WTC11 (cell line): ENCODE data around the gene HIPK2. TPM values are rescaled to one million over a fixed set of nuclear protein-coding genes. Genes with fewer than 3 reads are reported as not detected.

Source experiments
- ATAC-seq: fragments of 200-7000 bp; cut with Tn5 transposase; 2 replicates; pipeline ENCODE4 v1.10.0; 2021; ENCODE audit warnings: mild to moderate bottlenecking, moderate library complexity
- CTCF ChIA-PET: fragments of 300-600 bp; sonication (Branson Sonifier 250); formaldehyde crosslinking; loops from one replicate; lab custom pipeline; 2021; ENCODE audit warnings: antibody characterized with exemption; lab: Charles Lee
- POLR2A ChIA-PET: fragments of 350-600 bp; sonication (Branson Sonifier 250); formaldehyde crosslinking; loops from one replicate; lab custom pipeline; 2021; ENCODE audit warnings: antibody characterized with exemption; lab: Charles Lee
- DNase-seq: peaks from one replicate; pipeline ENCODE4 v3.0.0; 2021; ENCODE audit warnings: low spot score
- H3K27ac Mint-ChIP-seq: 2 replicates; pipeline ENCODE4 v1.8.0; 2021; ENCODE audit warnings: mixed read lengths
- H3K27me3 Mint-ChIP-seq: 2 replicates; pipeline ENCODE4 v1.8.0; 2021; ENCODE audit warnings: low read depth, mild to moderate bottlenecking, moderate library complexity, mixed read lengths
- H3K36me3 Mint-ChIP-seq: 2 replicates; pipeline ENCODE4 v1.8.0; 2021; ENCODE audit warnings: mixed read lengths
- H3K4me1 Mint-ChIP-seq: 2 replicates; pipeline ENCODE4 v1.8.0; 2022; ENCODE audit warnings: mixed read lengths
- H3K4me3 Mint-ChIP-seq: 2 replicates; pipeline ENCODE4 v1.8.0; 2021; ENCODE audit warnings: mild to moderate bottlenecking, moderate library complexity, mixed read lengths
- H3K9me3 Mint-ChIP-seq: 2 replicates; pipeline ENCODE4 v1.8.0; 2021; ENCODE audit warnings: mixed read lengths
- CDX4 ChIP-seq: fragments of 250-450 bp; sonication (Bioruptor Pico); IDR thresholded peaks from 2 replicates; pipeline ENCODE4 v1.9.0; 2021; ENCODE audit warnings: moderate library complexity, mild to moderate bottlenecking, inconsistent platforms, borderline replicate concordance
- E2F1 ChIP-seq: sonication (generic); formaldehyde crosslinking; IDR thresholded peaks from 2 replicates; pipeline ENCODE4 v1.8.0; 2022; ENCODE audit warnings: mild to moderate bottlenecking, missing genetic modification reagents
- ERG ChIP-seq: fragments of 250-450 bp; sonication (Bioruptor Pico); IDR thresholded peaks from 2 replicates; pipeline ENCODE4 v1.8.0; 2021; ENCODE audit warnings: mild to moderate bottlenecking
- ESRRA ChIP-seq: sonication (generic); formaldehyde crosslinking; IDR thresholded peaks from 2 replicates; pipeline ENCODE4 v1.8.1; 2022; ENCODE audit warnings: mild to moderate bottlenecking, missing genetic modification reagents, borderline replicate concordance
- HMGA2 ChIP-seq: fragments of 250-450 bp; sonication (Bioruptor Pico); IDR thresholded peaks from 2 replicates; pipeline ENCODE4 v1.4.0; 2021; ENCODE audit warnings: mild to moderate bottlenecking, moderate library complexity
- IRF1 ChIP-seq: sonication (generic); formaldehyde crosslinking; IDR thresholded peaks from 2 replicates; pipeline ENCODE4 v1.8.0; 2023; ENCODE audit warnings: missing genetic modification reagents
- JAZF1 ChIP-seq: fragments of 250-450 bp; sonication (Bioruptor Pico); IDR thresholded peaks from 2 replicates; pipeline ENCODE4 v1.9.0; 2021; ENCODE audit warnings: moderate library complexity, mild to moderate bottlenecking, inconsistent platforms
- MXD4 ChIP-seq: fragments of 250-450 bp; sonication (Bioruptor Pico); IDR thresholded peaks from 2 replicates; pipeline ENCODE4 v1.8.0; 2021; ENCODE audit warnings: mild to moderate bottlenecking, moderate library complexity, borderline replicate concordance
- MYBL2 ChIP-seq: sonication (generic); formaldehyde crosslinking; IDR thresholded peaks from 2 replicates; pipeline ENCODE4 v1.8.1; 2023; ENCODE audit warnings: mild to moderate bottlenecking, moderate library complexity, missing genetic modification reagents
- NFE2L1 ChIP-seq: sonication (generic); formaldehyde crosslinking; IDR thresholded peaks from 2 replicates; pipeline ENCODE4 v1.8.1; 2023; ENCODE audit warnings: missing genetic modification reagents
- NFYB ChIP-seq: sonication (generic); formaldehyde crosslinking; conservative IDR thresholded peaks from 2 replicates; pipeline ENCODE4 v1.8.0; 2022; ENCODE audit warnings: low read depth, missing genetic modification reagents
- NR1H2 ChIP-seq: sonication (generic); formaldehyde crosslinking; IDR thresholded peaks from 2 replicates; pipeline ENCODE4 v1.9.0; 2021; ENCODE audit warnings: mild to moderate bottlenecking, moderate library complexity, missing genetic modification reagents
- PRDM15 ChIP-seq: sonication (generic); formaldehyde crosslinking; IDR thresholded peaks from 2 replicates; pipeline ENCODE4 v1.8.0; 2022; ENCODE audit warnings: missing genetic modification reagents
- PRRX2 ChIP-seq: fragments of 250-450 bp; sonication (Bioruptor Pico); IDR thresholded peaks from 2 replicates; pipeline ENCODE4 v1.8.0; 2021; ENCODE audit warnings: mild to moderate bottlenecking
- RELA ChIP-seq: sonication (generic); formaldehyde crosslinking; IDR thresholded peaks from 2 replicates; pipeline ENCODE4 v1.8.1; 2022; ENCODE audit warnings: missing genetic modification reagents, mild to moderate bottlenecking, borderline replicate concordance
- SP1 ChIP-seq: sonication (generic); formaldehyde crosslinking; conservative IDR thresholded peaks from 2 replicates; pipeline ENCODE4 v1.8.1; 2022; ENCODE audit warnings: missing genetic modification reagents
- TCF7 ChIP-seq: sonication (generic); formaldehyde crosslinking; IDR thresholded peaks from 2 replicates; pipeline ENCODE4 v1.8.0; 2022; ENCODE audit warnings: mild to moderate bottlenecking, low read depth, missing genetic modification reagents, moderate library complexity
- ZBTB43 ChIP-seq: sonication (generic); formaldehyde crosslinking; IDR thresholded peaks from 2 replicates; pipeline ENCODE4 v1.8.1; 2023; ENCODE audit warnings: mild to moderate bottlenecking, missing genetic modification reagents
- ZNF121 ChIP-seq: sonication (generic); formaldehyde crosslinking; IDR thresholded peaks from 2 replicates; pipeline ENCODE4 v1.8.0; 2023; ENCODE audit warnings: missing genetic modification reagents
- ZNF263 ChIP-seq: sonication (generic); formaldehyde crosslinking; IDR thresholded peaks from 2 replicates; pipeline ENCODE4 v1.8.1; 2022; ENCODE audit warnings: low read depth, mild to moderate bottlenecking, moderate library complexity, missing genetic modification reagents
- ZNF281 ChIP-seq: sonication (generic); formaldehyde crosslinking; IDR thresholded peaks from 2 replicates; pipeline ENCODE4 v1.8.0; 2023; ENCODE audit warnings: mild to moderate bottlenecking, missing genetic modification reagents
- ZNF423 ChIP-seq: fragments of 250-450 bp; sonication (Bioruptor Pico); IDR thresholded peaks from 2 replicates; pipeline ENCODE4 v2.1.2; 2022; ENCODE audit warnings: mild to moderate bottlenecking, moderate library complexity
- ZNF671 ChIP-seq: fragments of 250-450 bp; sonication (Bioruptor Pico); IDR thresholded peaks from 2 replicates; pipeline ENCODE4 v1.8.0; 2021; ENCODE audit warnings: mild to moderate bottlenecking
- ZSCAN18 ChIP-seq: fragments of 250-450 bp; sonication (Bioruptor Pico); IDR thresholded peaks from 2 replicates; pipeline ENCODE4 v2.1.2; 2022; ENCODE audit warnings: mild to moderate bottlenecking, moderate library complexity
- total RNA-seq: library from RNA; stranded (reverse); gene quantifications from 3 replicates; pipeline ENCODE4 v1.2.3, GENCODE V29; 2021

HIPK2 gene
- total RNA-seq, 1 experiment from 2014 or later = 25.3 TPM

GRCh38 chr7:139640681-139641080, 137.1 kb downstream of the HIPK2 start:
- Mint-ChIP-seq H3K27me3 (no peaks in the 10 kb centered on the region), H3K9me3 (peaks cover 4% of the 10 kb centered on the region; the same call in 1 of the 2 replicates), H3K4me3 (no peak overlapping the region), H3K36me3 (no peaks in the 10 kb centered on the region), H3K27ac (no peak overlapping the region), H3K4me1 (peaks cover 6% of the 10 kb centered on the region)
- ATAC-seq = no peak
- CTCF ChIA-PET = interaction anchor here (1.0 kb wide), 1 partner anchor 365 kb away, joined by 4 read pairs; no protein-coding TSS in a partner anchor
- POLR2A ChIA-PET = interaction anchor here (0.6 kb wide), 1 partner anchor 1055 kb away, joined by 6 read pairs; no protein-coding TSS in a partner anchor
- no peak for TF ChIP-seq MYBL2 (CRISPR knock-in tag)
- TF ChIP-seq TCF7 (CRISPR knock-in tag) = no peak
- no peak for TF ChIP-seq ZNF121
- TF ChIP-seq E2F1 (CRISPR knock-in tag) = no peak
- no peak for TF ChIP-seq MXD4 (CRISPR knock-in tag)
- no peak for TF ChIP-seq ZNF671
- TF ChIP-seq PRDM15 = no peak
- TF ChIP-seq NR1H2 (CRISPR knock-in tag) = no peak
- no peak for TF ChIP-seq JAZF1 (CRISPR knock-in tag)
- TF ChIP-seq CDX4 (CRISPR knock-in tag) = no peak
- TF ChIP-seq ERG (CRISPR knock-in tag) = no peak
- no peak for TF ChIP-seq IRF1 (CRISPR knock-in tag)
- DNase-seq = no peak

GRCh38 chr7:139639563-139639962, 138.2 kb downstream of the HIPK2 start:
- Mint-ChIP-seq H3K36me3 (no peaks in the 10 kb centered on the region), H3K27ac (no peak overlapping the region), H3K4me3 (no peak overlapping the region)
- TF ChIP-seq MYBL2 (CRISPR knock-in tag) (no peak), NFE2L1 (CRISPR knock-in tag) (no peak), SP1 (no peak), ZNF263 (CRISPR knock-in tag) (no peak), ZBTB43 (CRISPR knock-in tag) (no peak), RELA (CRISPR knock-in tag) (no peak), HMGA2 (no peak), ESRRA (no peak), JAZF1 (CRISPR knock-in tag) (no peak), ZNF423 (no peak), PRRX2 (no peak), ZSCAN18 (CRISPR knock-in tag) (no peak), NFYB (CRISPR knock-in tag) (no peak), ZNF281 (CRISPR knock-in tag) (no peak)

More at GRCh38 chr7:139639563-139639962, 138.2 kb downstream of the HIPK2 start:
- Mint-ChIP-seq H3K27me3 (no peaks in the 10 kb centered on the region), H3K9me3 (peaks cover 4% of the 10 kb centered on the region; the same call in 1 of the 2 replicates), H3K4me1 (peaks cover 4% of the 10 kb centered on the region)
- ChIA-PET POLR2A (no interaction called here), CTCF (no interaction called here)
- DNase-seq (no peak), ATAC-seq (no peak)
